ENCODE results near the gene KIF7.

GRCh38 chr15:89599021-89599420 lies 56.2 kb downstream of the KIF7 start:
- TF ChIP-seq POLR2A (IDR thresholded peaks at IDR 0.05; ENCODE audit: low read depth) (no peak), CTCF (IDR thresholded peaks at IDR 0.05) (no peak)

Measured in esophagus muscularis mucosa (tissue), 3 donors.